Vagina (tissue), 2 donors: Measurements from ENCODE around the gene GATA5.

Experiments
- CTCF ChIP-seq, 3 experiments: fragments of 450-650 bp in 2 of 3; fragments of 200-600 bp in 1 of 3; sonication (generic) in 1 of 3; IDR thresholded peaks; one replicate each; pipeline ENCODE4 v1.5.1; 2017 to 2019; ENCODE audit warnings: antibody characterized with exemption in 3 of 3, mild to moderate bottlenecking in 2 of 3, moderate library complexity in 2 of 3
- POLR2A ChIP-seq, 2 donors: fragments of 450-650 bp; IDR thresholded peaks; one replicate each; pipeline ENCODE4 v1.6.1; 2017; ENCODE audit warnings: antibody characterized with exemption in 2 of 2, mild to moderate bottlenecking in 2 of 2, moderate library complexity in 2 of 2
- POLR2AphosphoS5 ChIP-seq, 2 donors: sonication (generic); formaldehyde crosslinking; IDR thresholded peaks; one replicate each; pipeline ENCODE4 v1.9.0; 2017; ENCODE audit warnings: antibody characterized with exemption in 2 of 2, mild to moderate bottlenecking in 2 of 2, low read depth in 1 of 2; ENCODE audit not compliant: insufficient read depth in 1 of 2

- no peak for TF ChIP-seq CTCF (IDR thresholded peaks at IDR 0.05)
- no peak for TF ChIP-seq POLR2AphosphoS5 (IDR thresholded peaks at IDR 0.05; ENCODE audit: insufficient read depth in 1 of 2, low read depth in 1 of 2)
- TF ChIP-seq POLR2A (IDR thresholded peaks at IDR 0.05) = no peak
These were observed 12.0 kb upstream of the GATA5 start for GRCh38 chr20:62487561-62488354.
